A549 (cell line): ENCODE data around the gene ESR1. TPM values are rescaled to one million over a fixed set of nuclear protein-coding genes. Genes with fewer than 3 reads are reported as not detected.
"Not testable (repeated sequence)": the region's sequence is repeated elsewhere in the genome, so short reads cannot be mapped to it uniquely, and the experiment has no call there.

ENCODE experiments used
- ATAC-seq, 2 experiments: fragments of 200-7000 bp in 1 of 2; fragments of >200 bp in 1 of 2; cut with Nextera tagmentation in 1 of 2; cut with Tn5 transposase in 1 of 2; 3 replicates each; pipeline versions ENCODE4 v1.8.0 to v1.9.1; 2018 to 2020; ENCODE audit warnings: mild to moderate bottlenecking in 1 of 2, moderate library complexity in 1 of 2
- CTCF ChIA-PET: fragments of 300-600 bp; sonication (Branson Sonifier 250); formaldehyde crosslinking; extraction: SDS; loops from one replicate; lab custom pipeline; 2021; ENCODE audit warnings: antibody characterized with exemption, inconsistent platforms; lab: Yijun Ruan, JAX
- POLR2A ChIA-PET: fragments of 350-600 bp; formaldehyde crosslinking; extraction: SDS; loops from one replicate; lab custom pipeline; 2021; ENCODE audit warnings: antibody characterized with exemption, inconsistent platforms; lab: Yijun Ruan, JAX
- DNase-seq, 2 experiments: peaks; one replicate each; pipeline versions ENCODE4 v3.0.0 to v3.0.0-alpha.2; 2011 to 2016; ENCODE audit warnings: low read depth in 1 of 2, low spot score in 1 of 2
- FAIRE-seq: peaks from 2 replicates; lab custom pipeline; 2011; peaks lifted over from hg19 to GRCh38; lab: Jason Lieb, UNC
- H3K27ac ChIP-seq, 2 experiments: fragments of >200 bp; sonication (Bioruptor Twin); formaldehyde crosslinking; 3 replicates each; pipeline ENCODE4 v1.5.1; 2016 to 2017
- H3K4me1 ChIP-seq: fragments of >200 bp; sonication (Bioruptor Twin); formaldehyde crosslinking; 3 replicates; pipeline ENCODE4 v1.6.1; 2016
- H3K4me2 ChIP-seq: fragments of >200 bp; sonication (Bioruptor Twin); formaldehyde crosslinking; 3 replicates; pipeline ENCODE4 v1.6.1; 2016
- H3K4me3 ChIP-seq: fragments of >200 bp; sonication (Bioruptor Twin); formaldehyde crosslinking; 3 replicates; pipeline ENCODE4 v1.5.1; 2016
- H3K9me3 ChIP-seq: fragments of >200 bp; sonication (Bioruptor Twin); formaldehyde crosslinking; 3 replicates; pipeline ENCODE4 v1.6.1; 2016
- BHLHE40 ChIP-seq: IDR thresholded peaks from 2 replicates; pipeline ENCODE4 v1.6.1; 2012; ENCODE audit warnings: low read depth, low read length, inconsistent platforms
- CBX2 ChIP-seq: fragments of 200-600 bp; sonication (generic); IDR thresholded peaks from 2 replicates; pipeline ENCODE4 v1.6.1; 2016; ENCODE audit warnings: low read depth, mild to moderate bottlenecking, borderline replicate concordance
- CHD2 ChIP-seq: fragments of 150-350 bp; IDR thresholded peaks from 2 replicates; pipeline ENCODE4 v1.6.1; 2014; ENCODE audit warnings: low read length; ENCODE audit not compliant: partially characterized antibody
- CHD4 ChIP-seq: fragments of 200-600 bp; sonication (generic); IDR thresholded peaks from 2 replicates; pipeline ENCODE4 v1.6.1; 2016; ENCODE audit warnings: antibody characterized with exemption, mild to moderate bottlenecking, borderline replicate concordance
- EHF ChIP-seq: fragments of 250-450 bp; sonication (Bioruptor Pico); IDR thresholded peaks from 2 replicates; pipeline ENCODE4 v1.5.0; 2020; ENCODE audit warnings: mild to moderate bottlenecking
- EP300 ChIP-seq, 2 experiments: fragments of >200 bp; sonication (Bioruptor Twin); formaldehyde crosslinking; IDR thresholded peaks; 2 replicates in 1 of 2; 3 replicates in 1 of 2; pipeline ENCODE4 v1.6.1; 2016 to 2017
- FOSB ChIP-seq: fragments of 250-450 bp; sonication (Bioruptor Pico); IDR thresholded peaks from 2 replicates; pipeline ENCODE4 v1.5.0; 2020; ENCODE audit warnings: mild to moderate bottlenecking, moderate library complexity
- FOSL2 ChIP-seq, 2 experiments: fragments of 450-650 bp in 1 of 2; fragments of >200 bp in 1 of 2; sonication (Bioruptor Twin) in 1 of 2; formaldehyde crosslinking; IDR thresholded peaks; 2 replicates each; pipeline versions ENCODE4 v1.5.0 to v1.6.1; 2016 to 2020; ENCODE audit warnings: mild to moderate bottlenecking in 1 of 2, moderate library complexity in 1 of 2
- HEYL ChIP-seq: fragments of 250-450 bp; sonication (Bioruptor Pico); IDR thresholded peaks from 2 replicates; pipeline ENCODE4 v1.8.0; 2021; ENCODE audit warnings: mild to moderate bottlenecking, moderate library complexity
- HOXB13 ChIP-seq: fragments of 250-450 bp; sonication (Bioruptor Pico); IDR thresholded peaks from 2 replicates; pipeline ENCODE4 v1.5.0; 2020; ENCODE audit warnings: low read depth, mild to moderate bottlenecking, moderate library complexity
- HOXB5 ChIP-seq: fragments of 250-450 bp; sonication (Bioruptor Pico); IDR thresholded peaks from 2 replicates; pipeline ENCODE4 v1.5.0; 2020; ENCODE audit warnings: mild to moderate bottlenecking, moderate library complexity
- JUN ChIP-seq, 2 experiments: fragments of >200 bp; sonication (Bioruptor Twin); formaldehyde crosslinking; IDR thresholded peaks; 2 replicates in 1 of 2; 3 replicates in 1 of 2; pipeline ENCODE4 v1.6.1; 2016 to 2017
- JUNB ChIP-seq: fragments of >200 bp; sonication (Bioruptor Twin); formaldehyde crosslinking; IDR thresholded peaks from 2 replicates; pipeline ENCODE4 v1.6.1; 2016
- KDM1A ChIP-seq: fragments of 200-600 bp; sonication (generic); IDR thresholded peaks from 2 replicates; pipeline ENCODE4 v1.6.1; 2016; ENCODE audit warnings: low read depth, mild to moderate bottlenecking
- MAX ChIP-seq: IDR thresholded peaks from 2 replicates; pipeline ENCODE4 v1.6.1; 2012
- MAZ ChIP-seq: fragments of 150-350 bp; IDR thresholded peaks from 2 replicates; pipeline ENCODE4 v1.6.1; 2014; ENCODE audit warnings: antibody characterized with exemption, low read depth, low read length, borderline replicate concordance
- NFE2L2 ChIP-seq: fragments of 150-350 bp; conservative IDR thresholded peaks from 2 replicates; pipeline ENCODE4 v1.6.1; 2014; ENCODE audit warnings: low read length
- NPAS2 ChIP-seq: fragments of 250-450 bp; sonication (Bioruptor Pico); IDR thresholded peaks from 2 replicates; pipeline ENCODE4 v1.8.0; 2022; ENCODE audit warnings: mild to moderate bottlenecking, moderate library complexity, borderline replicate concordance
- NR3C1 ChIP-seq: fragments of >200 bp; sonication (Bioruptor Twin); formaldehyde crosslinking; IDR thresholded peaks from 3 replicates; pipeline ENCODE4 v1.6.1; 2017
- PHF8 ChIP-seq: fragments of 200-600 bp; sonication (generic); IDR thresholded peaks from 2 replicates; pipeline ENCODE4 v1.6.1; 2016; ENCODE audit warnings: low read depth, mild to moderate bottlenecking, antibody characterized with exemption, moderate library complexity, borderline replicate concordance
- POLR2A ChIP-seq: IDR thresholded peaks from 2 replicates; pipeline ENCODE4 v1.6.1; 2012; ENCODE audit warnings: mild to moderate bottlenecking, low read length
- POLR2AphosphoS2 ChIP-seq: conservative IDR thresholded peaks from 2 replicates; pipeline ENCODE4 v1.6.1; 2012; ENCODE audit warnings: low read length, improper control_type of control experiment, inconsistent platforms
- SREBF2 ChIP-seq: fragments of 450-650 bp; IDR thresholded peaks from 2 replicates; pipeline ENCODE4 v1.6.1; 2014; ENCODE audit warnings: mild to moderate bottlenecking, moderate library complexity
- TFCP2L1 ChIP-seq: fragments of 250-450 bp; sonication (Bioruptor Pico); IDR thresholded peaks from 2 replicates; pipeline ENCODE4 v1.5.0; 2021; ENCODE audit warnings: mild to moderate bottlenecking
- ZC3H11A ChIP-seq: fragments of 450-650 bp; IDR thresholded peaks from 2 replicates; pipeline ENCODE4 v1.6.1; 2014; ENCODE audit warnings: antibody characterized with exemption, mild to moderate bottlenecking
- ZSCAN20 ChIP-seq: fragments of 250-450 bp; sonication (Bioruptor Pico); IDR thresholded peaks from 2 replicates; pipeline ENCODE4 v1.8.0; 2022; ENCODE audit warnings: mild to moderate bottlenecking, moderate library complexity
- WGBS: methylation state at CpG from one replicate; pipeline ENCODE4 v1.1.6; 2017; ENCODE audit errors: missing lambda C conversion rate; 5-methylcytosine and 5-hydroxymethylcytosine counted together
- polyA plus RNA-seq, 4 experiments: library from polyadenylated mRNA; depleted of rRNA in 3 of 4; stranded (reverse); fragments of >200 nt; fragmentation: RNase III in 1 of 4; extraction: RNeasy Plus Mini Kit Qiagen cat#74134 plus additional on column Dnase treatment in 1 of 4; gene quantifications; 2 replicates in 3 of 4; 3 replicates in 1 of 4; pipeline ENCODE4 v1.2.3, GENCODE V29; 2011 to 2017
- TF ChIP-seq, protein P1 (sequence below): fragments of 250-450 bp; sonication (Bioruptor Pico); IDR thresholded peaks from 2 replicates; pipeline ENCODE4 v1.5.0; 2020; ENCODE audit warnings: low read depth, mild to moderate bottlenecking, moderate library complexity
- TF ChIP-seq, protein P2 (sequence below): IDR thresholded peaks from 2 replicates; pipeline ENCODE4 v1.6.1; 2012; ENCODE audit warnings: low read depth, borderline replicate concordance
- TF ChIP-seq, protein P3 (sequence below): fragments of >200 bp; sonication (Bioruptor Twin); formaldehyde crosslinking; IDR thresholded peaks from 3 replicates; pipeline ENCODE4 v1.5.1; 2016

ESR1 gene
- polyA plus RNA-seq, 2 of the 4 experiments (the other 2 are of a cell fraction): not detected

DNA sequence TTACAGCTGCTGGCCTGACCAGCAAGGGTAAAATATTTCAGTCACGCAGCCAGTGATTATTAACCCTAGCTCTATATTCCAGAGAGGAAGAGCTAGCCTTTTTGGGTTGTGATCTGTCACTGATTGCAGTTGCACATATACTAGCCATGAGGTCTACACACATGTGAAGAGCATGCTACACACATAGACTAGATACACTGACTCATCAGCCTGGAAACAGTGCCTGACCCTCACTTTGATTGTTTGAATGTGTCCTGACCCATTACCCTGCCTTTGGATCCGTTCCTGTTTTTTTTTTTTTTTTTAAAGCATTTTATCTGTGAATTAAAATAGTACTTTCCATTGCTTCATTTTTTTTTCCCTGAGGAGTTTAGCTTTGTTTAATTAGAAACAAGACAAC is 50.8 kb downstream of the ESR1 start:
- 21% methylated on average over 2 of the region's 2 CpGs for WGBS
- CTCF ChIA-PET: no interaction called here
- TF ChIP-seq JUN (IDR thresholded peaks at IDR 0.05): no peak
- no peak for TF ChIP-seq PHF8
- no peak for TF ChIP-seq SREBF2
- TF ChIP-seq HOXB13: no peak
- TF ChIP-seq, protein P1, sequence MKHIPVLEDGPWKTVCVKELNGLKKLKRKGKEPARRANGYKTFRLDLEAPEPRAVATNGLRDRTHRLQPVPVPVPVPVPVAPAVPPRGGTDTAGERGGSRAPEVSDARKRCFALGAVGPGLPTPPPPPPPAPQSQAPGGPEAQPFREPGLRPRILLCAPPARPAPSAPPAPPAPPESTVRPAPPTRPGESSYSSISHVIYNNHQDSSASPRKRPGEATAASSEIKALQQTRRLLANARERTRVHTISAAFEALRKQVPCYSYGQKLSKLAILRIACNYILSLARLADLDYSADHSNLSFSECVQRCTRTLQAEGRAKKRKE: no peak
- no peak for TF ChIP-seq FOSL2 (IDR thresholded peaks at IDR 0.05)
- no peak for TF ChIP-seq FOSL2 (CRISPR knock-in tag; IDR thresholded peaks at IDR 0.05)
- ATAC-seq (no peak), FAIRE-seq (no peak), DNase-seq (no peak)
- no peaks in the 10 kb centered on the region for H3K4me1 ChIP-seq
- H3K4me3 ChIP-seq: no peak overlapping the region
- no peak overlapping the region for H3K27ac ChIP-seq
- H3K9me3 ChIP-seq: no peaks in the 10 kb centered on the region
- POLR2A ChIA-PET: no interaction called here
- no peak overlapping the region for H3K4me2 ChIP-seq

DNA sequence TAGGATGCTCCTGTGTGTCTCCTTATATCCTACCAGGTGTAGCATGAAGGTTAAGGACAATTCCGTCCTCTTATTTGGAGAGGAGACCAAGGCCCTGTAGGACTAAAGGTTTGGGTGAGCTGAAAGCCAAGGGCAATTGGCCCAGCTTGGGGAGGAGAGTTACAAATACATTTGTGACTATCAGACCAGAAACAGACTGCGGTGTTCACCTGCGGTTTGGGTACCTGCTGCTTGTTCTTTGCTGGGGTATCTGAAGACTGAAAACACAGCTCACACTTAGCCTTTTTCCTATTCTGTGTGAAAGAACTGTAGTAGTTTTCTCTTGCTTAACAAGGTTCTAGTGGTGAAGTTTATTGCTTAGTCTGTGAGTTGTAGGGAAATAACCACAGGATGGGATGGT is 55.0 kb downstream of the ESR1 start:
- DNase-seq (no peak), FAIRE-seq (no peak), ATAC-seq (no peak)
- Histone ChIP-seq H3K9me3 (no peaks in the 10 kb centered on the region), H3K27ac (no peak overlapping the region), H3K4me2 (no peak overlapping the region), H3K4me1 (no peaks in the 10 kb centered on the region), H3K4me3 (no peak overlapping the region)
- POLR2A ChIA-PET: no interaction called here
- CTCF ChIA-PET: no interaction called here
- WGBS: 36% methylated on average over 3 of the region's 3 CpGs
- TF ChIP-seq MAZ (no peak), ZC3H11A (no peak), POLR2A (no peak), KDM1A (no peak), EHF (CRISPR knock-in tag) (no peak), BHLHE40 (no peak), NR3C1 (no peak), NPAS2 (CRISPR knock-in tag) (no peak), JUNB (no peak), ZSCAN20 (CRISPR knock-in tag) (no peak), POLR2AphosphoS2 (no peak), FOSB (no peak), MAX (no peak), NFE2L2 (no peak)
- TF ChIP-seq, protein P2, sequence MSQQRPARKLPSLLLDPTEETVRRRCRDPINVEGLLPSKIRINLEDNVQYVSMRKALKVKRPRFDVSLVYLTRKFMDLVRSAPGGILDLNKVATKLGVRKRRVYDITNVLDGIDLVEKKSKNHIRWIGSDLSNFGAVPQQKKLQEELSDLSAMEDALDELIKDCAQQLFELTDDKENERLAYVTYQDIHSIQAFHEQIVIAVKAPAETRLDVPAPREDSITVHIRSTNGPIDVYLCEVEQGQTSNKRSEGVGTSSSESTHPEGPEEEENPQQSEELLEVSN: no peak

DNA sequence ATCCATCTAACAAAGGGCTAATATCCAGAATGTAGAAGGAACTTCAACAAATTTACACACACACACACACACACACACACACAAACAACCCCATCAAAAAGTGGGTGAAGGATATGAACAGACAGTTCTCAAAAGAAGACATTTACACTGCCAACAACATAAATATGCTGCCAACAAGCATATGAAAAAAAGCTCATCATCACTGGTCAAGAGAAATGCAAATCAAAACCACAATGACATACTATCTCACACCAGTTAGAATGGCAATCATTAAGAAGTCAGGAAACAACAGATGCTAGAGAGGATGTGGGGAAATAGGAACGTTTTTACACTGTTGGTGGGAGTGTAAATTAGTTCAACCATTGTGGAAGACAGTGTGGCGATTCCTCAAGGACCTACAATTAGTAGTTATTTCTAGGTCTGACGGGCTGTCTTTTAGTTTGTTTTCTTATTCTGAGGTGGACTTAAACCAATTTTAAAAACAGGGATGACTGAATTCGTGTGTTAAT is 59.9 kb downstream of the ESR1 start:
- POLR2A ChIA-PET, H3K4me2 ChIP-seq, H3K27ac ChIP-seq, FAIRE-seq, DNase-seq, H3K4me3 ChIP-seq, CTCF ChIA-PET, H3K4me1 ChIP-seq, ATAC-seq, H3K9me3 ChIP-seq: not testable (repeated sequence)
- WGBS: 16% methylated on average over 4 of the region's 4 CpGs

- no peak overlapping the region for H3K4me2 ChIP-seq
- 0% methylated on average over 1 of the region's 1 CpG for WGBS
- TF ChIP-seq HOXB5 (CRISPR knock-in tag) (no peak), EP300 (IDR thresholded peaks at IDR 0.05) (no peak), HEYL (CRISPR knock-in tag) (no peak), ZC3H11A (no peak), CHD4 (no peak), CBX2 (no peak), CHD2 (no peak), TFCP2L1 (no peak)
- TF ChIP-seq, protein P1: no peak
- TF ChIP-seq, protein P3, sequence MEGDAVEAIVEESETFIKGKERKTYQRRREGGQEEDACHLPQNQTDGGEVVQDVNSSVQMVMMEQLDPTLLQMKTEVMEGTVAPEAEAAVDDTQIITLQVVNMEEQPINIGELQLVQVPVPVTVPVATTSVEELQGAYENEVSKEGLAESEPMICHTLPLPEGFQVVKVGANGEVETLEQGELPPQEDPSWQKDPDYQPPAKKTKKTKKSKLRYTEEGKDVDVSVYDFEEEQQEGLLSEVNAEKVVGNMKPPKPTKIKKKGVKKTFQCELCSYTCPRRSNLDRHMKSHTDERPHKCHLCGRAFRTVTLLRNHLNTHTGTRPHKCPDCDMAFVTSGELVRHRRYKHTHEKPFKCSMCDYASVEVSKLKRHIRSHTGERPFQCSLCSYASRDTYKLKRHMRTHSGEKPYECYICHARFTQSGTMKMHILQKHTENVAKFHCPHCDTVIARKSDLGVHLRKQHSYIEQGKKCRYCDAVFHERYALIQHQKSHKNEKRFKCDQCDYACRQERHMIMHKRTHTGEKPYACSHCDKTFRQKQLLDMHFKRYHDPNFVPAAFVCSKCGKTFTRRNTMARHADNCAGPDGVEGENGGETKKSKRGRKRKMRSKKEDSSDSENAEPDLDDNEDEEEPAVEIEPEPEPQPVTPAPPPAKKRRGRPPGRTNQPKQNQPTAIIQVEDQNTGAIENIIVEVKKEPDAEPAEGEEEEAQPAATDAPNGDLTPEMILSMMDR: no peak
- TF ChIP-seq, all 56 proteins: peak for 0
- ATAC-seq (no peak), DNase-seq (no peak), FAIRE-seq (no peak)
- no peaks in the 10 kb centered on the region for H3K9me3 ChIP-seq
- H3K4me1 ChIP-seq: no peaks in the 10 kb centered on the region
- no peak overlapping the region for H3K27ac ChIP-seq
- no peak overlapping the region for H3K4me3 ChIP-seq
- CTCF ChIA-PET: no interaction called here
- POLR2A ChIA-PET: no interaction called here
Observed at GRCh38 chr6:151869345-151869744, 61.9 kb downstream of the ESR1 start.
